ENCODE results near the gene MYO7B.

The MYO7B gene

GRCh38 chr2:127626917-127627739, 91.6 kb downstream of the MYO7B start:
- DNase-seq (ENCODE audit: low read depth): no peak

GRCh38 chr2:127627740-127628571, 92.5 kb downstream of the MYO7B start:
- DNase-seq (ENCODE audit: low read depth): no peak

- no peak for DNase-seq (ENCODE audit: low read depth)
Observed at GRCh38 chr2:127628767-127629614, 93.5 kb downstream of the MYO7B start.

- no peak for DNase-seq (ENCODE audit: low read depth)
Observed at GRCh38 chr2:127629637-127630036, 94.2 kb downstream of the MYO7B start.

- no peak for DNase-seq (ENCODE audit: low read depth)
Observed at GRCh38 chr2:127630096-127630863, 94.8 kb downstream of the MYO7B start.

- no peak for DNase-seq (ENCODE audit: low read depth)
Observed at GRCh38 chr2:127630864-127631540, 95.5 kb downstream of the MYO7B start.

GRCh38 chr2:127631541-127631996, 96.1 kb downstream of the MYO7B start:
- no peak for DNase-seq (ENCODE audit: low read depth)

GRCh38 chr2:127631997-127632581, 96.6 kb downstream of the MYO7B start:
- DNase-seq (ENCODE audit: low read depth): no peak

GRCh38 chr2:127632592-127633489, 97.4 kb downstream of the MYO7B start:
- no peak for DNase-seq (ENCODE audit: low read depth)

- no peak for DNase-seq (ENCODE audit: low read depth)
Observed at GRCh38 chr2:127633556-127634065, 98.1 kb downstream of the MYO7B start.

GRCh38 chr2:127634066-127634617, 98.7 kb downstream of the MYO7B start:
- no peak for DNase-seq (ENCODE audit: low read depth)

- DNase-seq (ENCODE audit: low read depth): no peak
Observed at GRCh38 chr2:127634626-127635379, 99.3 kb downstream of the MYO7B start.

- DNase-seq (ENCODE audit: low read depth): no peak
Observed at GRCh38 chr2:127635380-127636237, 100.1 kb downstream of the MYO7B start.

- no peak for DNase-seq (ENCODE audit: low read depth)
Observed at GRCh38 chr2:127636248-127637235, 101.1 kb downstream of the MYO7B start.

GRCh38 chr2:127637236-127637630, 101.8 kb downstream of the MYO7B start:
- DNase-seq (ENCODE audit: low read depth): no peak

- DNase-seq (ENCODE audit: low read depth): no peak
Observed at GRCh38 chr2:127637725-127638252, 102.3 kb downstream of the MYO7B start.
